CD4-positive, alpha-beta T cell treated with Interleukin-21 for 1 hour (primary cell): ENCODE measurements around the gene MCRIP1.
A peak's percentile ranks its signal among the peaks of the same experiment; 100 is the strongest.

Source experiments
- DNase-seq: peaks from one replicate; pipeline ENCODE4 v3.0.0-alpha.2; 2020

MCRIP1 gene, protein sequence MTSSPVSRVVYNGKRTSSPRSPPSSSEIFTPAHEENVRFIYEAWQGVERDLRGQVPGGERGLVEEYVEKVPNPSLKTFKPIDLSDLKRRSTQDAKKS

DNA sequence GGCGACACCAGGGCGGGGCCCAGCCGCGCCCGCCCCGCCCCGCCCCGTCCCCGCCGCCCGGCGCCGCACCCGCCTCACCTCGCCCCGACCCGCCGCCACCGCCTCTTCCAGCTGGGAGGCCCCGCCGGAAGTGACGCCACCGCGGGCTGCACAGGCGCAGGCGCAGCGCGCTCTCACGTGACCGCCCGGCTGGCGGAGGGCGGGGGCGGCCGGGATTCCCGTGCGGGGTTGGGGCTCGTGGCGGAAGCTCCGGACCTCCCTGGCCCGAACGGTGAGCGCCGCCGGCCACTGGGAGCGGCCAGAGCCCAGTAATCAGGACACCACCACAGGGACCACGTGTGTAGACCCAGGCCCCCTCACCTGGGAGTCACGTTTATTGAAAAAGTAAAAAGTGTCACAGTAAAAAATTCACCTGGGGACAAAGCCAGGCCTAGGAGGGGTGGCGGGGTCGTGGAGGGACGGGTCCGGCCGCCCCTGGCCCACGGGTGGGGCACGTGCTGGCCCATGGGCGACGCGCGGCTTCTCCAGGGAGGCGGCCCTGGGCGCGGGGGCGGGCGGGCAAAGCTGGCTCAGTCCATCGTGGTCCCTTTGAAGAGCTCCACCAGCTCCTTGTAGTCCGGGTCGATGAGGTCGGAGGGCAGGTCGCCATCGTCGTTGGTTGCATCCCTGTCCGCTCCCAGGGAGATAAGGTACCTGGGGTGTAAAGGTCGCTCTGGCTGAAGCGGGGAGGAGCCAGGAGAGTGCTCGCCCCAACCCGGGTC lies at the start of gene MCRIP1:
Gene MCRIP1 (minus strand): TSS at position 132 of the 761 bp plus-strand sequence. CDS start 8,785 bp downstream, outside the sequence.
- peak; percentile 94 for DNase-seq

DNA sequence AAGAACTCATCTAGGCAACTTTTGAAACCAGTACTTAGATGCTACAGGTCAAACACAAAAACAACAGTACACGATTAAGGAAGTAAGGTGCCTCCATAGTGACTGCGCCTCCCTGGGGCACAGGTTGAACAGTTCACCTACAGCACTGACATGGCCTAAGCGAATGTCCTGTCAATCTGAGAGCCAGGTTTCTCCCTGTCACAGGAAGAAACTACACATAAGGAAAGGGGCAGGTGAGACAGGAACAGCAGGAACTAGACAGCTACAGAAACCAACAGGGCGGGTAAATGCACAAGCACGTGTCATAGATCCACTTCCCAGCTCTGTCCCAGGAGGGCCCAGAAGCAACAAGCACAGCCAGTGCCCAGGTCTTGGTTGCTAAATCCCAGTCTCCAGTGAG lies 46.0 kb upstream of the MCRIP1 start:
- DNase-seq: no peak

DNA sequence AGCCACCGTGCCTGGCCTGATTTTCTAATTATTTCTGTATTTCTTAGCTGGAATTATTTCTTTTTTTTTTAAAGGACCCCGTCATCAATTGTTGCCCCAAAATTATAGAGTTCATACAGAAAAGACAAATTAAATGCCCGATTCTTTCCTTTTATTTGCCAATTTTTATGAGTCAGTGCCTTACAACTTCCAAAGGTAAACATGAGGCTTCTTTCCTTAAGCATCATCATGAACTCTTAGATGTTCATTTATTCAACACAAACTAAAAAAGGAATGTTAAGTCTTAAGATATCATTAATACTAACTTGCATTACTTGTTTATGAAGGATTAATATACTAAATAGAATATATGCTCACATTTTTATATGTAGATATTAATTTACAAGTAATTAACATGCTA lies 45.2 kb upstream of the MCRIP1 start:
- DNase-seq: no peak

DNA sequence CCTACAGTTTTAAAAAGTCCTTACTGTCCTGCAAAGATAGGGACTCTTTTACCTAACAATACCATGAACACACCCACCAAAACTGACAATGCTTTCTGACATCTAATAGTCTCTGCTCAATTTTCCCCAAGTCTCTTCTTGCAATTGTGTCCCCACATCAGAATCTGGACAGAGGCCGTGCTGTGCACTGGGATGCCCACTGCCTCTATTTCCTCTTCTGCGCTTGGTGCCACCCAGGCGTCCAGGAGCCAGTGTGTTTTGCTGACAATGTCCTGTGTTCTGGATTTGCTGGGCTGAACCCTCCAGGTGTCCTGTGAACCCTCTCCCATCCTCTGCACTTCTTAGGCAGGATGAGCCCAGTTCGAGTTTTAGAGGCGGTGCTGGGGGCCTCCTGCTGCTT lies 44.5 kb upstream of the MCRIP1 start:
- no peak for DNase-seq

DNA sequence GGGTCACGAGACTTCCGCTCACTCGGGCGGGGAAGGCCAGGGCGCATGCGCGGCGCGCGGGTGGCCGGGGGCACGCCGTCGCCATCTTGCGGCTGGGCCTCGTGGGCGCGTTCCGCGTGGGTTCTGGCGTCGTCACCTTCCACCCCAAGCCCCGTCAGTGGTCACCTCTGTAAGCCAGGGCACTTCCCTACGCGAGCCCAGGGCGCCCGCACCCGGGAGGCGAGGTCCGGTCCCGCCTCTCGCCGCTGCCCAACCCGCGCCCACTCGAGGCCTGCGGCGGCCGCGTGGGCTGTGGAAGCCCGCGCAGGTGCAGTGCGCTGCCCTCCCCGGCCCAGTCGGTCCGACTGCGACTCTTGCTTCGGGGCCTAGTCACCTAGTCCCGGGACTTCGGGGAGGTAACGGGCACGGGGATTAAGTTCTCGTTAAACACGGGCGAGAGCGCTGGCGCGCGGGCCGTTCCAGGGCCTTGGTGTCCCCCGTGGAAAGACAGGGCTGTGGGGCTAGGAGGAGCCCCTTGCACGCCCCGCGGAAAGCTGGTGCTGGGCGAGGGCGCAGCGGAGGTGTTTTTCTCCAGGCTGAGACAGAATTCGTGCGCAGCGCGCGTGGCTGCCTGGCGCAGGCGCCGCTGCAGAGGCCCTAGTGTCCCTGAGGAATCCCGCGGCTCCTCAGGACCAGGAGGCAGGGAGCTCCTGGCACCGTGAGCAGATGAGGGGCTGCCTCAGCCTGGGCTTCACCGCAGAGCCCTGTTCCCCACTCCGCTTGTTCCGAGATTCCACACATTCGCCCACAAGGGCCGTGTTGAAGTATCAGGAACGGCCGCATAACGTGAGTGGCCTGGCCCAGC lies 38.5 kb upstream of the MCRIP1 start:
- peak; percentile 96 for DNase-seq

DNA sequence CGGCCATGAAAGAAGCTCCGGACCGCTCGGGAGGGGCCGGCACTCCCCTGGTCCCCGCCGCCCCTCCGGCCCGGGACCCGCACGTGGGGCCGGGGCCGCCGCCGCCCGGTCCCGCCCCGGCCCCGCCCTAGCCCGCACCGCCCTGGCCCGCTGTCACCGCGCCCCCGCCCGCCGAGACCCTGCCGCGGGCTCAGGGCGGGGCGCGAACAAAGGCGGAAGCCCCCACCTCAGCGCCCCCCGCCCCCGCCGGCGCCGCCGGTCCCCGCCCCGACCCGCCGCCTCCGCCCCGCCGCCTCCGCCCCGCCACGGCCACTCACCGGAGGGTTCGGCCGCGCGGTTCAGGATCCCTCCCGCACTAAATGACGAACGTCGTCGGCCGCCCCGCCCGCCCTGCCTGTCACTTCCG lies 37.9 kb upstream of the MCRIP1 start, which contains the start of gene ARHGDIA:
Gene ARHGDIA (minus strand): TSS at position 357 of the 406 bp plus-strand sequence. CDS start 1,407 bp downstream, outside the sequence.
- no peak for DNase-seq

DNA sequence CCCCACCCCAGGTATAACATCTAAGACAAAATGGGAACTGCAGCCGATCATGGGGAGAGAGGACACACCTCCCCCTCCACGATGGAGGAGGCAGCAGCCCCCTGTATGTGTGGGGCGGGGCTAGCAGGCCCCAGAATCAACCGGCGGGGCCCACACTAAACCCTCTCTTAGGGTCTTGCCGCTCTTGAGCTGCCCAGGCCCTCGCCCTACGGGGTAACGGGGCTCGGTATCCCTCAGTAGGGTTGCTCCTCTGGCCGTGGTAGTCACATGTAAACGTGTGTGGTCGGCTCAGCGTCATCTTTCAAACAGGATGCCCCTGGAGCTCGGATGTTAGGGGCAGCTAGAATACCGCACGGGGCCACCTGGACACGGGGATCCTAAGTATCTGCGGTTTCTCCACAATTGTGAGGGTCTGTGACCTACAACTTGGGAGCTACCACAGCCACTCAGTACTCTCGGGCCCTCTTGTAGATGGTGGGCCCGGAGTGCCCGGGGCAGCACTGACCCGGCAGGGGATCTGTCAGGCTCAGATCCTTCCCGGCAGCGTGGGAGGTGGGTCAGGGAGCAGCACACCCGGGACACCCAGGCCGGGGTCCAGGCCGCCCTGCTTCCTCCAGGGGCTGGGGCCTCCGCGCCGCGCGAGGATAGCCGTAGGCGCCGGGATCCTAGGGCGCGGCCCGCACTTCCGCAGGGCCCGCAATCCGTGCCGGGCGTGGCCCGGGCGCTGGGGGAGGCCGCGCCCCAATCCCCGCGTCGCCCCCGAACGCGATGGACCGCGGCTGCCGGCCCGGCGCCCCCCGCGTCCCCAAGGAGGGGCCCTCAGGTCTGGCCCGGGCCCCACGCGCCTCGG lies 37.3 kb upstream of the MCRIP1 start:
- DNase-seq: peak; percentile 53

DNA sequence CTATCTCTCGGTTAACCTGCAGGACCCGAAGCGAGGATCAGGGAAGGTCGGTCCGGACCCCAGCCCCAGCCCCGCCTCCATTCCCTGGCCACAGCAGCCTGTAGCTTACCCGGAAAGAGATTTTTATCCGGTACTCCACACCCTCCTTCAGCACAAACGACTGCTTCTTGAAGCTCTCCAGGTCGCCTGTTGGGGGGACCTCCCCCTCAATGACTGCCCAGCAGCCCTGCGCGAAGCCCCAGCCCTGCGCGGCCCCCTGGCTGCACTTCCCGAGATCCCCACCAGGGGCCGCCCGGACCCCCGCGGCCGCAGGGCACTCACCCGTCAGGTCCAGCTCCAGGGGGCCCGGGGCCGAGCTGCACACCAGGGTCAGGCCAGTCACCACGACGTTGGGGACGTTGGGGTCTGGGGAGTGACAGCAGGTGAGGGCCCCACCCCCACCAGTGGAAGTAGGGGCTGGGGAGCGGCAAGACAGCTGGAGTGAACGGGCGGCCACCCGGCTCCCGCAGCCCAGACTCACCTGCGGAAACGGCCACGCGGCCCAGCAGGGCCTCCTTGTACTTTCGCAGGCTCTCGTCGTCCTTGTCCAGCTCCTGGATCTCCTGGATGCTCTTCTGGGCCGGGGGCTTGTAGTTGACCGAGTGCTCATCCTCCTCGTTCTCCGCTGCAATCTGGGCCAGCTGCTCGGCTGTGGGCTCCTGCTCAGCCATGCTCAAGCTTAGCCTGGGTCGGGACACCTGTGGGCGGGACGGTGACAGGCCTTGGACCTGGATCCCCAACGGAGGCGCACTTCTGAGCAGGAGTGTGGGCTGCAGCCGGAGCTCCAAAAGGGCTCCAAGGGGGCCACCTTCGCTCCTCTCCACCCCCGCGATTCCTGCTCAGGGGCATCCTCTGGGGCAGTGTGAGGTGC lies 36.4 kb upstream of the MCRIP1 start:
- no peak for DNase-seq

DNA sequence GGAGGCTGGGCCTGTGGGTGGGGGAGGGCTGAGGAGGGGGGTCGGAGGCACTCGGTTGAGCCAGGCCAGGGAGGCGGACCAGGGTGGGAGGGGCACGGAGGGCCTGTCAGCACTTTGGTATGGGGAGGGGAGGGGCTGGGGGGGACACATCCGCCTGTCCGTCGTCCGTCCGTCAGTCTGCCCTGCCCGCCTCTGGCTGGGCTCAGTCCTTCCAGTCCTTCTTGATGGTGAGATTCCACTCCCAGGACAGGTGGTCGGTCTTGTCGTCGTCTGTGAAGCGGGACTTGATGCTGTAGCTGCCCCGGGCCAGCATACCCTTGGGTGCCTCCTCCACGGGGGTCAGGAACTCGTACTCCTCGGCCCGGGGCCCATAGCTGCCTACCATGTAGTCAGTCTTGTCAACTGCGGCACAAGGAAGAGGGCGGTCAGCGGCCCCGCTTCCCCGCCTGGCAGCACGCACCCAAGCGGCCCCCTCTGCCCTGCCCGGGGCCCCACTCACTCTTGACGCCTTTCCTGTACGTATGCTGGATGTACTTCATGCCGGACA lies 35.7 kb upstream of the MCRIP1 start:
- DNase-seq: no peak

DNA sequence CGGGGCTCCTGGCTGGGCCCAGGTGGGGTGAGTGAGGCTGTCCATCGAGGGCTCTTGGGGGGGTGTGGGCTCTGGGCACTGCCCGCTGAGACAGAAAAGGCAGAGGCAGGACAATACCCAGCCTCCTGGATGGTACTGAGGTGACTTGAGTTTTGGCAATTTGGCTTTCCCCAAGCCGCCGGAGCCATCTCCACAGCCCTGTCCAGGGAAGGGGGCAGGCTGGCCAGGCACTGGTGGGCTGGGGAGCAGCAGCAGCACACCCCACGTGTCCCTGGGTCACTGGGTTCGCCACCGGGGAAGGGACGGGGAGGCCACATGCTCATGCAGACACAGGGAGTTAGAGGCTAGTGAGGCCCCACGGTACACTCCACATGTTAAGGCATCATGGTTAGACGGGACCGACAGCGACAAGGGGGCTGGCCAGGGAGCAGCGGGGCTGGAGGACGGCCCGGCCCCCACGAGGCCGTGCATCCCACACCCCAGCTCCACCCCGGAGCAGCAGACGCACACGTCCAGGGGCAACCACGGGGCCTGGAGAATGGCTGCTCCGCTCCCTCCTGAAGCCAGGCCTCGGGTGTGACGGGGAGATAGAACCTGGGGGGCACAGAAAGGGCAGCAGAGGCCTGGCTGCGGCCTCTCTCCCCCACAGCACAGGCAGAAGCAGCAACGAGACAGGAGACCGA lies 35.0 kb upstream of the MCRIP1 start:
- no peak for DNase-seq

DNA sequence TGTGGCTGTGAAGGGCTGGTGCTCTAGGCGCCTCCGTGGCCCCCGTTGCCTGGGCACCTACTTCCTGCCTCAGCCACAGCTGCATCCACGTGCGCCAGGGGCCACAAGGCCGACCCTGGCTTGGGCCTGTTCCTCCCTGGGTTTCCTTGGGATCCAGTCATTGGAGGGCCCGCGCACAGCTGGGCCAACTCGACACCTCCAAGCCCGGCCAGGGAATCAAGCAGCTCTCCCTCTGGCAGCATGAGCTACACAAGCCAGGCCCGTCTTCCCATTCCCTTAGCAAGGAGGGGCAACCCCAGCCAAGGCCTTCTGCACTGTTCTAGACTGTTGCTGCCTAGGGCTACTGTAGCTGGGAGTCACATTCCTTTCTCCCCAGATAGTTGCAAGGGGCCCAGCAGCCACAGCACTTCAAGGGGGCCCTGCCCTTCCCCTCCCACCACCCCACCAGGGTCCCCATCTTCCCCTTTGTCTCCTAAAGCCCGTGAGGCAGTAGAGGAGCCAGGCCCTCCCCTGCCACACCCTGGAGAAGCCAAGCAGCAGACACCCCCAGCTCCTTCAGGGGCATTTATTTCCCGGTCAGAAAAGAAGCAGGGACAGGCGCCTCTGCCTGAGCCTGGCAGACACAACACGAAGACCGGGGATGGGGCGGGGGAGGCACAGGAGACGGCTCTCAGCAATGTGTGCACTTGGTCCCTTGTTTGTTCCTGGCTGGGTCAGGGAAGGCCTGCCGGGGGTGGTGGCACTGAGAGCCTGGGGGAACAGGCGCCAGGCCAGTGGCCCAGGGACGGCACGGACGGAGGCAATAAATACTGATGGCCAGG lies 34.3 kb upstream of the MCRIP1 start:
- peak; percentile 37 for DNase-seq

DNA sequence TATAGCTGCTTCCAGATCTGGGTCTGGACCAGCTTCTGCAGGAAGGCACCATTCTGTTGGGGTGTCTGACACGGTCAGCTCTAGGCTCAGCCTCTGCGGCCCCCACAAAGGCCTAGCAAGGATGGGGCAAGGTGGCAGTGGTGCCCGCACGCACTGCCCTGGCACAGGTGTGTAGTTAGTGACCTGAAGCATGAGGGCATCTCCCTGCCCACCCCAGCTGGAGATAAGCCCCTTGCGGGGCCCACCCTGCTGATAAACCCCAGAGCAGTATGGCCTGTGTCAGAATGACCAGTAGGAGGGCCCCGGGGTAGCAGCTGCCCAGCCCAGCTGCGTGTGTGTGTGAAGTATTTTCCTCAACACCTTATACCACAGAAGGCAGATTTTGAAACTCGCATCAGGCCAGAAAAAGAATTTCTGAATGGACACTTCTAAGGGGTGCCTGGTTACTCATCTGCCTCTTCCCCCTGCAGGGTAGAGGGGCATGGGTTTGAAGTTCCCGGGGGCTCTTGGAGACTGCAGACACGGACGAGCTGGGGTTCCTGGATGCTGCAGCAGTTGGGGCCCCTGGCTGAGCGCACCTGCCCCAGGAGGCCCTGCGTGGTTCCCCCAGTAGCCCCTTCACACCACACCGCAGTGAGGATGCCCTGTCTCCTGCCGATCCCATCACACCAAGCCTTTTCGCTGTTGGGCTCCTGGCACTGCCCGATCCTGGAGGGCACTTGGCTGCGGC lies 33.5 kb upstream of the MCRIP1 start:
- no peak for DNase-seq

DNA sequence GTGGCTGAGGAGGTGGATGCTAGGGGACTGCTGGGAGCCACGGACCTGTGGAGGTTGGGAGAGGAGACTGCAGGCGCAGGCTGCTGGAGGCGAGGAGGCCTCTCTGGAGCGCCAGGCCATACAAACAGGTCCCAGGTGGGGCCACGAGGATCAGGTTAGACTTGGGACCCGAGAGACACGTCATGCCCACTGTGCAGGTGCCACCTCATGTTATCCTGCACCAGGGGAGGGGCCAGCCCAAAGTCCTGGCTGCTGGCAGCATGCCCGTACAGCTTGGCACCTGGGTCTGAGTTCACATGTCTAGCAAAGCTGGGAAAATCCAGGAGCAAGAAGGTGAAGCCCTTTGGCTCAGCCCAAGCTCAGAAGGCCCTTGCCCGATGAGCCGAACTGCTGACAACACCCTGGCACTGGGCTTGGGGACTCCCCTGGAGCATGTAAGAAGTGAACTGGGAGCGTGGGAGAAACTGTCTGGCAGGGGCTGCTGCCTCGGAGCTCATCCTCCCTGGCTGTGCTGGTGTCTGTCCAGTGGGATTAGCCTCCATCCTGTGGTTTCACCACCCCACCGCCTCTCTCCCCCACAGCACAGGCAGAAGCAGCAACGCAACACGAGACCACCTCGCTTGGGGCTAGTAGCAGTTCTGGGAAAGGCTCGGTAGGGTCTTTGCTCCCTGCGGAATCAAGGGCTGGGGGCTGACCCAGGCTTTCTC lies 32.8 kb upstream of the MCRIP1 start:
- no peak for DNase-seq

DNA sequence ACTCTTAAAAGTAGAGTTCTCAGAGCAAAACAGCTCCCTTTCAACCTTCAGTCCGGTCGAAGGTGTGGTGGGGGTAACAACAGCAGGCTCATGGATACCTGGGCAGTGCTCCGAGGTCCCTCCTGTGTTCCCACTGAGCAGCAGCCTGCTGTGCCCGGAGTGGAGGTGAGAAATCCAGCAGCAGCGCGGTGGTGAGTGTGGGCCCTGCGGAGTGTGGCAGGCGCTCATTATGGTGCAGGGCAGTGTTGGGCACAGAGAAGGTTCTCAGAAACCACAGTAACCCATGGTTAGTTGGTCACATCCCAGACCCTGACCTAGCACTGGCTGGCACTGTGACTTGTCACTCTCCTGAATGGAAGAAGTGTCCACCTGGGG lies 32.3 kb upstream of the MCRIP1 start:
- no peak for DNase-seq

DNA sequence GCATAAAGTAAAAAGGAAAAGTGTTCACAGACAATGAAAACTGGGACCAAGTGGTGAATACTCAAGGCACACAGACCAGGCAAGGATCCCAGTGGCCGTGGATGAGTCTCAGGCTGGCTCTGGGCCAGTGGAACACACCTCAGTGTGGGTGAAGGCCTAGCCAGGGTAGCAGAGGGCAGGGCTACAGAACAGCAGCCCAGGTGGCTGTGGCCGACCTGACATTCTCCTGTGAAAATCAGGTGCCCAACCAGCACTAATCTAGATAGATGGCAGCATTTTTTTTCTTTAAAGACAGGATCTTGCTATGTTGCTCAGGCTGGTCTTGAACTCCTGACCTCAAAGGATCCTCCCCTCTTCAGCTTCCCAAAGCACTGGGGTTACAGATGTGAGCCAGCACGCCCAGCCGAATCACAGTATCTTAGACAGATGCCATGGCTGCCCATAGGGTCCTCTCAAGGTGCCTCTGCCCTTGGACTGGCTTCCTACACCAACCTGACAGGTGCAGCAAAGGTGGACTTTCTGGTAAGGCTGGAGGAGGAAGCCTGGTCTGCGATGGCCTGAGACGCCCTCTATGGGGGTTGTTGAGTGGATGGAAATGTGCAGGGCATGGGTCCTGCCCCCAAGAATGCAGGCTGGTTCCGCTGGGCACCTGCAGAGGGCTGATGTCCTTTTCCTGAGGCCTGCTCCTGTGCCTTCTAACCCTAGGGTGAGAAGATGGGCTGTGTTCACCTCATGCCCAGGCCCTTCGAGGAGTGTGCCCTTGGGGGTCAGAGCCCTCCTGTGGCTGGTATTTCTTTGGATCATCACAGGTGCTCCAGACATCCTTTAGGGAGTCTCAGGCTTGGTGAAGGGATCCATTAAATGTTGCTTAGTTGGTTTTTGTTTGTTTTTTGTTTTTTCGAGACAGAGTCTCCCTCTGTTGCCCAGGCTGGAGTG lies 31.0 kb upstream of the MCRIP1 start:
- DNase-seq: no peak

DNA sequence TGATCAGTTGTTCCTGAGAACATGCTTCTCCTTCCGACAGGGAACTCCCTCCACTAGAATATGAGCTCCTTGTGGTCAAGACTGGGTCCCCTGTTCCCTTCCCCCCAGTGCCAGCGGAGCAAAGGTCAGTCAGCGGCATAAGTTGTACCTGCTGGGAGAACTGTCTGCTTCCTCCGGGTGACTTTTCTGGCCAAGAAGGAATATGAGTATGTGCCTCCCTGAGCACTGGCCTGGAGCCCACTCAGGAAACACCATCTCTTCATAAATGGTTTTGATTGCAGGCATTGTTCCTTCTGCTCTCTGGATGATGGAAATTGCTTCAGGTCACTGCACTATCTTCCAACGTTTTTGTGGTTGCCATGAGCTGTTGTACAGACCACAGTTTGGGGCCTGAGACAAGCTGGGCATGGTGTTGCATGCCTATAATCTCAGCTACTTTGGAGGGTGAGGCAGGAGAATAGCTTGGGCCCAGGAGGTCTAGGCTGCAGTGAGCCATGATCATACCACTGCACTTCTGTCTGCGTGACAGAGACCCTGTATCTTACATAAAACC lies 30.1 kb upstream of the MCRIP1 start:
- DNase-seq: no peak
